ENCODE measurements around the gene SART3. TPM values are rescaled to one million over a fixed set of nuclear protein-coding genes. Genes with fewer than 3 reads are reported as not detected.

The SART3 gene
- total RNA-seq, 1 donor from 2014 or later, result 24.9 TPM

DNA sequence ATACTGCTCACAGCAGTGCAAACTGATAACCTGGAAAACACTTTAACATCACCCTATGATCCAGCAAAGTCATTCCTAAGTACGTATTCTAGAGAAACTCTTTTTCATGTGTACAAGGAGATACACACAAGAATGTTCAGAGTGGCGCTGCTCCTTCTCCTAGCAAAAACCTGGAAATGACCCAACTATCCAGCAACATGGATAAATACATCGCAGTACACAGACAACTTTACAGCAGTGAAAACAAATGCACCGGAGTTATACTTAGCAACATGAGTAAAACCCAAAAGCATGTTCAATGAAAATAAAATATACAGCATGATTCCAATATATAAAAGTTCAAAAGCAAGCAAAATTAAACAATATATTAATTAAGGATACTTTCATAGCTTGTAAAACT lies 18.7 kb downstream of the SART3 start:
- Histone ChIP-seq H3K4me3 (no peak overlapping the region), H3K27ac (replicated peaks) (peak overlapping the region; percentile 24), H3K4me1 (peaks cover 22% of the 10 kb centered on the region), H3K27me3 (ENCODE audit: low read depth) (no peaks in the 10 kb centered on the region), H3K36me3 (peaks cover 84% of the 10 kb centered on the region), H3K9me3 (replicated peaks) (no peaks in the 10 kb centered on the region)
- TF ChIP-seq, protein P1, sequence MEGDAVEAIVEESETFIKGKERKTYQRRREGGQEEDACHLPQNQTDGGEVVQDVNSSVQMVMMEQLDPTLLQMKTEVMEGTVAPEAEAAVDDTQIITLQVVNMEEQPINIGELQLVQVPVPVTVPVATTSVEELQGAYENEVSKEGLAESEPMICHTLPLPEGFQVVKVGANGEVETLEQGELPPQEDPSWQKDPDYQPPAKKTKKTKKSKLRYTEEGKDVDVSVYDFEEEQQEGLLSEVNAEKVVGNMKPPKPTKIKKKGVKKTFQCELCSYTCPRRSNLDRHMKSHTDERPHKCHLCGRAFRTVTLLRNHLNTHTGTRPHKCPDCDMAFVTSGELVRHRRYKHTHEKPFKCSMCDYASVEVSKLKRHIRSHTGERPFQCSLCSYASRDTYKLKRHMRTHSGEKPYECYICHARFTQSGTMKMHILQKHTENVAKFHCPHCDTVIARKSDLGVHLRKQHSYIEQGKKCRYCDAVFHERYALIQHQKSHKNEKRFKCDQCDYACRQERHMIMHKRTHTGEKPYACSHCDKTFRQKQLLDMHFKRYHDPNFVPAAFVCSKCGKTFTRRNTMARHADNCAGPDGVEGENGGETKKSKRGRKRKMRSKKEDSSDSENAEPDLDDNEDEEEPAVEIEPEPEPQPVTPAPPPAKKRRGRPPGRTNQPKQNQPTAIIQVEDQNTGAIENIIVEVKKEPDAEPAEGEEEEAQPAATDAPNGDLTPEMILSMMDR (IDR thresholded peaks at IDR 0.05; ENCODE audit: borderline replicate concordance), result no peak
- DNase-seq, result no peak
- intact Hi-C loops (cut with micrococcal nuclease), result no loop called here

DNA sequence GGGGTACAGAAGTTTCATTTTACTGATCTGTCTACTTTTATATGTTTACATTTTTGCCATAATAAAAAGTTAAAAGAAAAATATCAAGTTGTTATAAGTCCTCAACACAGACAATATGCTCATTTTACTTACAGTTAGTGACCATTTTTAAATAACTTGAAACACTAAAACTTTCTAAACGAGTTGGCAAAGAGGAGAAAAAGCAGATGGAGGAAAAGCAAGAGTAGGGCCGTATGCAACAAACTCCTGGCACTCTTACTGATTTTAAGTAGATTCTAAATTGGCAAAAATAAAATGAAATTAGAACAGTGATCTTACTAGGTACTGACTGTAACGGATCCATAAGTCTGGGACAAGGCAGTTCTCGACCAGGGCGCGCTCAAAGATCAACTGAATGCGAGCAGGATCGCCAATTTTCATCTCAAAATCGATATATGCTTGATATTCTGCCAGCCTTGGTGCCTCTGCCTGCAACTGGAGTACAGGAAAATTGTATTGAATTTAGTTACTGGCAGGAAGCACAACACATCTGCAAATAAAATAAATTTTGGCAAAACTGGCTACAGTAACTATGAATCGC lies 22.3 kb downstream of the SART3 start:
- no peak for DNase-seq
- no peak overlapping the region for H3K4me3 ChIP-seq
- intact Hi-C loops (cut with micrococcal nuclease), result no loop called here
- TF ChIP-seq, protein P1 (IDR thresholded peaks at IDR 0.05; ENCODE audit: borderline replicate concordance), result no peak
- H3K36me3 ChIP-seq, result peaks cover 84% of the 10 kb centered on the region
- H3K4me1 ChIP-seq, result peaks cover 14% of the 10 kb centered on the region
- H3K27ac ChIP-seq (replicated peaks), result no peak overlapping the region
- H3K27me3 ChIP-seq (ENCODE audit: low read depth), result no peaks in the 10 kb centered on the region
- H3K9me3 ChIP-seq (replicated peaks), result no peaks in the 10 kb centered on the region

DNA sequence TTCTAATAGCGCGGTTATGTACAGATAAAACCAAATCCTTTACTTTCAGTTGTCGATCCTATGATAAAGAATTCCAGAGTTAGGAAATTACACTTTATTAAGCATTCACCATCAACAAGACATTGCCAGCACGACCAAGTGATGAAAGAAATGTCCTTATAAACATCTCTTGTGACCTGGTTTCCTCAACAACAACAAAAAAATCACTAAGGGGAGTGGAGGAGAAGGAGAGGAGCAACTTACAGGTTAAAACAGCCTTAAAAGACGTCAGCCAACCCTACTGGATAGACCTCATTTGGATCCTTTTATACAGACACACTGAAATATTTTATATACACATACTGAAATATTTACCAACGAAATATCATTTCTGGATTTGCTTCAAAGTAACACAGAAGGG lies 22.8 kb downstream of the SART3 start:
- TF ChIP-seq, protein P1 (IDR thresholded peaks at IDR 0.05; ENCODE audit: borderline replicate concordance), result no peak
- intact Hi-C loops (cut with micrococcal nuclease), result no loop called here
- H3K27me3 ChIP-seq (ENCODE audit: low read depth), result no peaks in the 10 kb centered on the region
- H3K9me3 ChIP-seq (replicated peaks), result no peaks in the 10 kb centered on the region
- no peak for DNase-seq
- H3K27ac ChIP-seq (replicated peaks), result no peak overlapping the region
- no peak overlapping the region for H3K4me3 ChIP-seq
- H3K36me3 ChIP-seq, result peaks cover 84% of the 10 kb centered on the region
- peaks cover 13% of the 10 kb centered on the region for H3K4me1 ChIP-seq

DNA sequence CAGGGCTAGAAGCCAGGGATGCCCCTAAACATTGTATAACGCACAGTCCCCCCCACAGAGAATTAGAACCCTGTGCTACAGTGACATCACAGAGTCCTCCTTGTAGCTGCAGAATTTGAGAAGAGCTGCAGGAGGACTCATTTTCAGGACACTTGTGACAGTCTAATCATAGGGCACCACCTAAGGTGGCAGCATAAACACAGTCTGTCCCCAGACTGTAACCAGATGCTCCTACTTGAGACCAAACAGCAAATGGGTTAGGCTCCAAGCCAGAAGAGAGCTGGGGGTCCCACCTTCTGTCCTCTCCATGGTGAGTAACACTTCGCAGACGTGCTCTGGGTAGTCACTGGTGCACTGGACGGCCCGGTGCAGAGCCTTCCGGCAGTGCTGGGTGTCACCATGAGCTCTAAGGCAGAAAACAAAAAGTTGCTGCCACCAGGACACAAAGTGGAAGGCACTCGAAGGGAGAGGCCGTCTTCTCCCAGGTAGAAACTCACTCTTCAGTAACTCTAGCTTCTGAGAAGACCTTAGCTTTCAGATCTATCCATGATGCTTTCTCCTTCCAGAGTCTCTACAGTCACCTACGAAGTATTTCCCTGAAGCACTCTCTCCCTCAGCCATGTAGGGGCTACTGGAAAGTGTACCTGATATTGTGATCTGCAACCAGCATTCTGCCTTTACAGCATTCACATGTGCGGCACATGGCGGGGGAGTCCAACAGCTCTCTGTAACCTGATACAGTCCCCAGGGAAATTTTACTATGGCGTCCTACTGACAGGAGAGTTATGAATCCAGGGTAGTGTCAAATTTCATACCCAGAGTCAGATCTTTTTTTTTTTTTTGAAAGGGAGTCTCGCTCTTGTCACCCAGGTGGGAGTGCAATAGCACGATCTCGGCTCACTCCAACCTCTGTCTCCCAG lies 28.8 kb downstream of the SART3 start:
- no peak for DNase-seq
- H3K36me3 ChIP-seq, result peaks cover 100% of the 10 kb centered on the region
- no peaks in the 10 kb centered on the region for H3K27me3 ChIP-seq (ENCODE audit: low read depth)
- intact Hi-C loops (cut with micrococcal nuclease), result no loop called here
- no peaks in the 10 kb centered on the region for H3K9me3 ChIP-seq (replicated peaks)
- no peak overlapping the region for H3K4me3 ChIP-seq
- H3K27ac ChIP-seq (replicated peaks), result no peak overlapping the region
- TF ChIP-seq, protein P1 (IDR thresholded peaks at IDR 0.05; ENCODE audit: borderline replicate concordance), result no peak
- H3K4me1 ChIP-seq, result no peaks in the 10 kb centered on the region

DNA sequence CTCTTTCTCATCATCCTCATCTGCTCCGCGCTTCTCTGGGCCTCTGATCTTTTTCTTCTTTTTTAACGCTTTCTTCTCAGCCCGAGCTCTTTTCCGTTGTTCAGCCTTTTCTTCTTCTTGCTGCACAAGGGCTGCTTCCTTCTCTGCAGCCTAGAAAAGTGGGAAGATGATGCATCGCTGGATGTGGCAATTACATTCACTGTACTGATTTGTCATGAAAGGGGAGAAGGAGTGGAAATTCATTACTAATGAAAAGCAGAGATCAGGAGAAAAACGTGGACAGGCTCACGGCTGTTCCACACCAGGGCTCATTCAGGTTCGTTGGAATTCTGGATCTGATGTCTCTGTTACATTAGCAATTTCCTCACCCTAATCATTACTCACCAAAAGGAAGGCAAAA lies 30.8 kb downstream of the SART3 start:
- Histone ChIP-seq H3K36me3 (peaks cover 100% of the 10 kb centered on the region), H3K9me3 (replicated peaks) (no peaks in the 10 kb centered on the region), H3K27me3 (ENCODE audit: low read depth) (no peaks in the 10 kb centered on the region), H3K4me3 (no peak overlapping the region), H3K4me1 (no peaks in the 10 kb centered on the region), H3K27ac (replicated peaks) (no peak overlapping the region)
- TF ChIP-seq, protein P1 (IDR thresholded peaks at IDR 0.05; ENCODE audit: borderline replicate concordance), result no peak
- intact Hi-C loops (cut with micrococcal nuclease), result no loop called here
- DNase-seq, result no peak
